B cell (primary cell): ENCODE measurements around the gene SMIM30. TPM values are rescaled to one million over a fixed set of nuclear protein-coding genes. Genes with fewer than 3 reads are reported as not detected.

ENCODE experiments used
- ATAC-seq: fragments of 200-7000 bp; cut with Tn5 transposase; one replicate; pipeline ENCODE4 v1.10.0; 2021; ENCODE audit warnings: low read depth, mild to moderate bottlenecking, moderate number of reproducible peaks, moderate library complexity
- CTCF ChIA-PET: fragments of 350-600 bp; sonication (Branson Sonifier 250); formaldehyde crosslinking; loops from one replicate; lab custom pipeline; 2021; ENCODE audit warnings: antibody characterized with exemption, inconsistent platforms; lab: Charles Lee
- POLR2A ChIA-PET: fragments of 350-600 bp; sonication (Branson Sonifier 250); formaldehyde crosslinking; loops from one replicate; lab custom pipeline; 2021; ENCODE audit warnings: antibody characterized with exemption; lab: Charles Lee
- DNase-seq: peaks from one replicate; pipeline ENCODE4 v3.0.0; 2013
- H2AFZ ChIP-seq: 2 replicates; pipeline ENCODE4 v1.6.1; 2012; ENCODE audit warnings: mild to moderate bottlenecking, low read depth, low read length; ENCODE audit not compliant: insufficient read depth, poor library complexity, severe bottlenecking
- H3K27ac ChIP-seq, 2 donors: 1 replicate in 1 of 2; 2 replicates in 1 of 2; pipeline ENCODE4 v1.5.1; 2012 to 2013; ENCODE audit warnings: low read length in 2 of 2, mild to moderate bottlenecking in 2 of 2, moderate library complexity in 1 of 2
- H3K27me3 ChIP-seq, 4 experiments: fragments of 200-600 bp in 1 of 4; sonication (generic) in 1 of 4; replicated peaks in 1 of 4; 1 replicate in 2 of 4; 2 replicates in 2 of 4; pipeline versions ENCODE4 v1.6.1 to v1.7.0; 2013 to 2016; ENCODE audit warnings: low read length in 3 of 4, mild to moderate bottlenecking in 2 of 4, mixed read lengths in 1 of 4, moderate library complexity in 1 of 4; ENCODE audit not compliant: insufficient read depth in 4 of 4, control insufficient read depth in 3 of 4; ENCODE audit errors: control extremely low read depth in 1 of 4
- H3K36me3 ChIP-seq, 2 experiments: replicated peaks in 1 of 2; 1 replicate in 1 of 2; 2 replicates in 1 of 2; pipeline versions ENCODE4 v1.6.1 to v1.7.1; 2013; ENCODE audit warnings: low read length in 1 of 2; ENCODE audit not compliant: insufficient read depth in 2 of 2, control insufficient read depth in 1 of 2; ENCODE audit errors: control extremely low read depth in 1 of 2, extremely low read depth in 1 of 2
- H3K4me1 ChIP-seq, 2 donors: fragments of 200-600 bp in 1 of 2; sonication (generic) in 1 of 2; 1 replicate in 1 of 2; 2 replicates in 1 of 2; pipeline versions ENCODE4 v1.5.1 to v1.6.1; 2013 to 2017; ENCODE audit warnings: low read length in 2 of 2; ENCODE audit not compliant: control insufficient read depth in 2 of 2, insufficient read depth in 2 of 2
- H3K4me2 ChIP-seq: replicated peaks from 2 replicates; pipeline ENCODE3; 2012; ENCODE audit warnings: mild to moderate bottlenecking, low read depth, low read length; ENCODE audit not compliant: poor library complexity, severe bottlenecking
- H3K4me3 ChIP-seq, 5 experiments: fragments of 200-600 bp in 1 of 5; sonication (generic) in 1 of 5; 1 replicate in 3 of 5; 2 replicates in 2 of 5; pipeline versions ENCODE4 v1.5.1 to v1.7.0; 2011 to 2016; ENCODE audit warnings: low read length in 4 of 5, mild to moderate bottlenecking in 4 of 5, low read depth in 2 of 5, control low read depth in 1 of 5, moderate library complexity in 1 of 5; ENCODE audit not compliant: insufficient read depth in 1 of 5; ENCODE audit errors: control extremely low read depth in 1 of 5, extremely low read depth in 1 of 5
- H3K79me2 ChIP-seq: fragments of 200-600 bp; sonication (generic); one replicate; pipeline ENCODE4 v1.6.0; 2016; ENCODE audit warnings: low read length; ENCODE audit not compliant: control insufficient read depth, insufficient read depth
- H3K9ac ChIP-seq: fragments of 200-600 bp; sonication (generic); 2 replicates; pipeline ENCODE4 v1.6.1; 2017; ENCODE audit warnings: mild to moderate bottlenecking, low read length, moderate library complexity
- H3K9me3 ChIP-seq, 3 donors: one replicate each; pipeline versions ENCODE4 v1.6.1 to v1.7.1; 2013; ENCODE audit warnings: low read length in 2 of 3; ENCODE audit not compliant: control insufficient read depth in 2 of 3, insufficient read depth in 1 of 3; ENCODE audit errors: control extremely low read depth in 1 of 3
- H4K20me1 ChIP-seq: 2 replicates; pipeline ENCODE4 v1.6.0; 2012; ENCODE audit warnings: mild to moderate bottlenecking, low read length; ENCODE audit not compliant: insufficient read depth, control insufficient read depth, poor library complexity, severe bottlenecking
- H3K27ac Mint-ChIP-seq: one replicate; pipeline ENCODE4 v1.8.0; 2021; ENCODE audit warnings: mixed read lengths
- H3K27me3 Mint-ChIP-seq: one replicate; pipeline ENCODE4 v1.8.0; 2021; ENCODE audit warnings: mixed read lengths
- H3K4me1 Mint-ChIP-seq: one replicate; pipeline ENCODE4 v1.8.0; 2021; ENCODE audit warnings: mixed read lengths
- H3K4me3 Mint-ChIP-seq: one replicate; pipeline ENCODE4 v1.8.0; 2021; ENCODE audit warnings: mixed read lengths
- H3K9me3 Mint-ChIP-seq: one replicate; pipeline ENCODE4 v1.8.0; 2022; ENCODE audit warnings: mixed read lengths; ENCODE audit not compliant: insufficient read depth
- EZH2 ChIP-seq: IDR thresholded peaks from 2 replicates; pipeline ENCODE4 v1.6.1; 2012; ENCODE audit warnings: borderline replicate concordance, low read depth, mild to moderate bottlenecking, moderate library complexity, low read length; ENCODE audit not compliant: insufficient read depth, poor library complexity, severe bottlenecking
- WGBS: methylation state at CpG from one replicate; pipeline ENCODE4 v1.1.5; 2013; ENCODE audit warnings: missing lambda C conversion rate; ENCODE audit not compliant: insufficient coverage; 5-methylcytosine and 5-hydroxymethylcytosine counted together
- intact Hi-C: fragments of 100-400 bp; cut with micrococcal nuclease; formaldehyde crosslinking; loops from one replicate; pipeline ENCODE4 v1.10.0; 2022
- polyA plus RNA-seq: library from polyadenylated mRNA; depleted of rRNA; stranded (reverse); fragments of >200 nt; gene quantifications from 2 replicates; pipeline ENCODE4 v1.2.3, GENCODE V29; 2012
- total RNA-seq, 2 donors: library from RNA; stranded (reverse); fragments of 120-200 nt in 1 of 2; gene quantifications; 1 replicate in 1 of 2; 2 replicates in 1 of 2; pipeline versions ENCODE4 v1.2.3 to v1.2.4, GENCODE V29; 2013 to 2022
- TF ChIP-seq, protein P1 (sequence below): fragments of 200-600 bp; IDR thresholded peaks from one replicate; pipeline ENCODE4 v1.8.0; 2022; ENCODE audit warnings: antibody characterized with exemption, mild to moderate bottlenecking

The SMIM30 gene
- total and polyA plus RNA-seq, 2 donors (not counting 1 experiment from before 2014, with no cell fraction given), result 7.2 to 24.4 TPM

- Histone ChIP-seq H3K9ac (no peak overlapping the region), H3K79me2 (no peaks in the 10 kb centered on the region), H3K4me1 (peaks cover 0 to under 1% of the 10 kb centered on the region in 2 donors), H3K27me3 (no peaks in the 10 kb centered on the region), H3K27ac (no peak overlapping the region), H3K4me3 (no peak overlapping the region), H3K4me2 (no peak overlapping the region), H3K36me3 (no peaks in the 10 kb centered on the region), H2AFZ (no peak overlapping the region), H3K9me3 (no peaks in the 10 kb centered on the region), H4K20me1 (no peaks in the 10 kb centered on the region)
- DNase-seq (no peak), ATAC-seq (no peak)
- intact Hi-C loops, result no loop called here
- H3K27ac Mint-ChIP-seq, result no peak overlapping the region
- no peaks in the 10 kb centered on the region for H3K9me3 Mint-ChIP-seq
- POLR2A ChIA-PET, result no interaction called here
- H3K27me3 Mint-ChIP-seq, result peaks cover 23% of the 10 kb centered on the region
- no CpG with 5 or more reads among the region's 3 CpGs for WGBS
- TF ChIP-seq, protein P1, sequence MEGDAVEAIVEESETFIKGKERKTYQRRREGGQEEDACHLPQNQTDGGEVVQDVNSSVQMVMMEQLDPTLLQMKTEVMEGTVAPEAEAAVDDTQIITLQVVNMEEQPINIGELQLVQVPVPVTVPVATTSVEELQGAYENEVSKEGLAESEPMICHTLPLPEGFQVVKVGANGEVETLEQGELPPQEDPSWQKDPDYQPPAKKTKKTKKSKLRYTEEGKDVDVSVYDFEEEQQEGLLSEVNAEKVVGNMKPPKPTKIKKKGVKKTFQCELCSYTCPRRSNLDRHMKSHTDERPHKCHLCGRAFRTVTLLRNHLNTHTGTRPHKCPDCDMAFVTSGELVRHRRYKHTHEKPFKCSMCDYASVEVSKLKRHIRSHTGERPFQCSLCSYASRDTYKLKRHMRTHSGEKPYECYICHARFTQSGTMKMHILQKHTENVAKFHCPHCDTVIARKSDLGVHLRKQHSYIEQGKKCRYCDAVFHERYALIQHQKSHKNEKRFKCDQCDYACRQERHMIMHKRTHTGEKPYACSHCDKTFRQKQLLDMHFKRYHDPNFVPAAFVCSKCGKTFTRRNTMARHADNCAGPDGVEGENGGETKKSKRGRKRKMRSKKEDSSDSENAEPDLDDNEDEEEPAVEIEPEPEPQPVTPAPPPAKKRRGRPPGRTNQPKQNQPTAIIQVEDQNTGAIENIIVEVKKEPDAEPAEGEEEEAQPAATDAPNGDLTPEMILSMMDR, result no peak
- TF ChIP-seq EZH2, result no peak
- CTCF ChIA-PET, result no interaction called here
- peaks cover under 1% of the 10 kb centered on the region for H3K4me1 Mint-ChIP-seq
- H3K4me3 Mint-ChIP-seq, result no peak overlapping the region
Observed at GRCh38 chr7:113076703-113077102, 41.7 kb downstream of the SMIM30 start.

GRCh38 chr7:113071465-113071864 lies 46.9 kb downstream of the SMIM30 start:
- no peak for TF ChIP-seq EZH2
- TF ChIP-seq, protein P1, result no peak
- ATAC-seq (no peak), DNase-seq (no peak)
- Histone ChIP-seq H4K20me1 (no peaks in the 10 kb centered on the region), H3K36me3 (no peaks in the 10 kb centered on the region), H2AFZ (no peak overlapping the region), H3K4me2 (no peak overlapping the region), H3K79me2 (no peaks in the 10 kb centered on the region), H3K4me1 (peaks cover 0 to 5% of the 10 kb centered on the region in 2 donors), H3K9ac (no peak overlapping the region), H3K4me3 (no peak overlapping the region), H3K27ac (no peak overlapping the region), H3K27me3 (no peaks in the 10 kb centered on the region), H3K9me3 (no peaks in the 10 kb centered on the region)
- Mint-ChIP-seq H3K4me1 (peaks cover 4% of the 10 kb centered on the region), H3K9me3 (no peaks in the 10 kb centered on the region), H3K4me3 (no peak overlapping the region), H3K27ac (no peak overlapping the region), H3K27me3 (peaks cover 13% of the 10 kb centered on the region)
- POLR2A ChIA-PET, result no interaction called here
- intact Hi-C loops, result no loop called here
- no CpG with 5 or more reads among the region's 1 CpG for WGBS
- CTCF ChIA-PET, result no interaction called here

Other genes starting within 250 kb of the SMIM30 start
- gene GPR85, start 31.7 kb downstream of the SMIM30 start, total RNA-seq, result not detected in 2 replicates
- gene GPR85, start 31.7 kb downstream of the SMIM30 start, polyA plus RNA-seq, result not detected in 2 replicates